Ovary (tissue), 3 donors: Measurements from ENCODE around the gene BLOC1S6.

ENCODE experiments used
- CTCF ChIP-seq, 3 donors: fragments of 450-650 bp in 2 of 3; fragments of 200-600 bp in 1 of 3; IDR thresholded peaks; one replicate each; pipeline versions ENCODE4 v1.5.1 to v1.8.0; 2016 to 2022; ENCODE audit warnings: antibody characterized with exemption in 3 of 3, mild to moderate bottlenecking in 1 of 3
- EP300 ChIP-seq: sonication (generic); formaldehyde crosslinking; IDR thresholded peaks from one replicate; pipeline ENCODE4 v1.6.1; 2017; ENCODE audit warnings: antibody characterized with exemption
- donor health status: DM: no; HTN: no; CAD: no.

DNA sequence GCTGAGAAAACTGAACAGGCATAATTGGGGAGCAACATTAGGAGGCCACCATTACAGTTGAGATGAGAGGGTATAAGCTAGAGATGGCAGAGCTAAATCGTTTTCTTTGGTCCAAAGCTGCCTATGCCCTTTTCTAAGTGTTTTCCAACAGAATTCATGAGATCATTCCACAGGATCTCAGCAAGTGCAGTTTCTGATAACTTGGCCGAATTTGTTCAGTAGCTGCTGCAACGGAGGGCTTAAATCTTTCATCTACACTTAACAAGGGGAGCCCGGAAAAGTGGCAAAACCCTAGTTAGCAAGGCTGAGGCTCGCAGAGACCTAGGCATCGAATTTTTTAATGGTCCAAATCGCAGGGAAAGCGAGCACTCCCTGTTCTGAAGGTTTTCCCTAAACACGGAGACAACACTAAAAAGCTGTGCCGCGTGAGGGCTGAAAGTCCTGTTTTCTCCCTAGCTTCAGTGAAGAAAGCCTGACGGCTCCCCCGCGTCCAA, 531 bp upstream of the BLOC1S6 start:
- TF ChIP-seq CTCF (IDR thresholded peaks at IDR 0.05), result no peak
- no peak for TF ChIP-seq EP300
